GM19438 (cell line): Measurements from ENCODE around the gene ING2.
"Not testable (repeated sequence)": the region's sequence is repeated elsewhere in the genome, so short reads cannot be mapped to it uniquely, and the experiment has no call there.

Source experiments
- ATAC-seq: cut with Tn5 transposase; IDR thresholded peaks from one replicate; pipeline ENCODE4 v1.9.1; 2021; ENCODE audit warnings: low read depth; ENCODE audit not compliant: unreplicated experiment

ING2 gene

DNA sequence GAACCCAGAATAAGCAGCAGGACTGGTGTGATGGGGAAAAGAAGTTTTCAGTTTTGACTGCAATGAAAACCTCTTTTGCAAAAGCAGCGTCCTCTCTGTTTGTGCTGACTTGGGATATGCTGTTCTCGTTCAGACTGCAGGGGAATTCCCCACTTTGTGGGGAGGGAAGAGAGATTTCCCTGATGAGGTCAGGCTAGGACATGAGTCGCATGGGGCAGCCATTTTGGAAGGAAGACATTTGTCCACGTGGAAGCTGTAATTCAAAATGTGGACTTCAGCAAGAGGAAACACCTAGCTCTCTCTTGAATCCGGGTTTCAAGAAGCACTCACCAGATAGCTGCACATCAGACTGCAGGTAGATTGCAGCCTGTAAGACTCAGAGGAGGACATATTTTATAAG is 39.3 kb downstream of the ING2 start:
- ATAC-seq = no peak

DNA sequence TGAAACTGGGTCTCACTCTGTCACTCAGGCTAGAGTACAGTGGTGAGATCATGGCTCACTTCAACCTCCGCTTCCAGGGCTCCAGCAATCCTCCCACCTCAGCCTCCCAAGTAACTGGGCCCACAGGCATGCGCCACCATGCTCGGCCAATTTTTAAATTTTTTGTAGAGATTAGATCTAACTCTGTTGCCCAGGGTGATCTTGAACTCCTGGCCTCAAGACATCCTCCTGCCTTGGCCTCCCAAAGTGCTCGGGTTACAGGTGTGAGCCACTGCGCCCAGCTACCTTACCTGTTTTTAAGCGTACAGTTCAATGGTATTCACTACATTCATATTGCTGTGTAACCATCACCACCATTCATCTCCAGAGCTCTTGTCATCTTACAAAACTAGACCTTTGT is 41.5 kb downstream of the ING2 start:
- ATAC-seq = no peak

DNA sequence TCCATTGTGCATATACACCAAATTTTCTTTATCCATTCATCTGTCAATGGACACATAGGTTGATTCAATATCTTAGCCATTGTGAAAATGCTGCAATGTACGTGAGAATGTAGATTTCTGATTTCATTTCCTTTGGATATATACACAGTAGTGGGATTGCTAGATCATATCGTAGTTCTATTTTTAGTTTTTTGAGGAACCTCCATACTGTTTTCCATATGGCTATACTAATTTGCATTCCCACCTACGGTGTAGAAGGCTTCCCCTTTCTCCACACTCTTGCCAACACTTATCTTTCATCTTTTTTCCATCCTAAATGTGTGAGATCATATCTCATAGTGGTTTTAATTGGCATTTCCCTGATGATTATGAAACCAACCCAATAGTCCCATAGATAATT is 43.4 kb downstream of the ING2 start:
- ATAC-seq = no peak

- no peak for ATAC-seq
These were observed 45.7 kb downstream of the ING2 start for GRCh38 chr4:183550345-183551093.

DNA sequence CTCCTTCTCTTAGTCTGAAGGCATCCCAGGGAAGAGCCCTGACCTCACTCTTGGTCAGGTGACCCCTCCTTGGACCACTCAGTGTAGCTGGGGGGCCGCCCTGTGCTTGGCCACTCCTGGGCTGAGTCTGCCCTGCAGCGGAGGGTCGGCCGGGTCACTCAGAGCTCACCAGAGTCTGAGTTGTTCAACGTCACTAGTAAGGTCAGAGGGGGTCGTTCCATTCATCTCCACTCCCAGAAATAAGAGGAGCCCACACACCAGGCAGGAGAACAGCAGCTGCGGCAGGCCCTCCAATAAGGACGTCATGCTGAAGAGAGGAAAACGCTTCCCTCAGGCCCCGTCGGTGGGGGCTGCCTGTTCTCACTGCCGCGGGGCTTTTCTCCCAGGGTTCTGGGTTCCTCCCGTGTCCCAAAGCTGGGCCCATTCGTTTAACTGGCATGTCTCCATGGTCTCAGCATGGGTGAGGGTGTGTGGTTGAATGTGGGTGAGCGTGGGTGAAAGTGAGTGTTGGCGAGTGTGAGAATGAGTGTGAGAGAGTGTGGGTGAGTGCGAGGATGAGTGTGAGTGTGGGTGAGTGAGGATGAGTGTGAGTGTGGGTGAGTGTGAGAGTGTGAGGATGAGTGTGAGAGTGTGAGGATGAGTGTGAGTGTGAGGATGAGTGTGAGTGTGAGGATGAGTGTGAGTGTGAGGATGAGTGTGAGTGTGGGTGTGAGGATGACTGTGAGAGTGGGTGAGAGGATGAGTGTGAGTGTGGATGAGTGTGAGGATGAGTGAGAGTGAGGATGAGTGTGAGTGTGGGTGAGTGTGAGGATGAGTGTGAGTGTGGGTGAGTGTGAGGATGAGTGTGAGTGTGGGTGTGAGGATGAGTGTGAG is 47.7 kb downstream of the ING2 start:
- ATAC-seq = no peak

DNA sequence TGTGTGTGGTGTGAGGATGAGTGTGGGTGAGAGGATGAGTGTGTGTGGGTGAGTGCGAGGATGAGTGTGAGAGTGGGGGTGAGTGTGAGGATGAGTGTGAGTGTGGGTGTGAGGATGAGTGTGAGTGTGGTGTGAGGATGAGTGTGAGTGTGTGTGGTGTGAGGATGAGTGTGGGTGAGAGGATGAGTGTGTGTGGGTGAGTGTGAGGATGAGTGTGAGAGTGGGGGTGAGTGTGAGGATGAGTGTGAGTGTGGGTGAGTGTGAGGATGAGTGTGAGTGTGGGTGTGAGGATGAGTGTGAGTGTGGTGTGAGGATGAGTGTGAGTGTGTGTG is 48.3 kb downstream of the ING2 start:
- not testable (repeated sequence) for ATAC-seq

GRCh38 chr4:183553601-183554345 is 48.9 kb downstream of the ING2 start:
- no peak for ATAC-seq

GRCh38 chr4:183554346-183554686 is 49.5 kb downstream of the ING2 start:
- ATAC-seq = no peak

GRCh38 chr4:183554878-183555585 is 50.2 kb downstream of the ING2 start:
- no peak for ATAC-seq

DNA sequence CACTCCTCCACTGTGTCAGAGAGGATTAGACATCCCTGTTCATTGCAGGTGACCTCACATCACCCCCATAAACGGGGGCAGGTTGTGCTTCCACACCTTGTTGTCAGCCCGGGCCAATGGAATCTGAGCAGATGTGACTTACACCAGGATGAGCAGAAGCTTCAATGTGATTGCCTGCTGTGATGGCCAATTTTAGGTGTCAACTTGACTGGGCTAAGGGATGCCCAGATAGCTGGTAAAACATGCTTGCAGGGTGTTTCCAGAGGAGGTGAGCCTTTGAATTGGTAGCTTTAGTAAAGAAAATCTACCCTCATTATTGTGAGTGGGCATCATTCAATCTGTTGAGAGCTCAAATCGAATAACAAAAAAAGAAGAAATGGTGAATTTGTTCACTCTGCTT is 52.1 kb downstream of the ING2 start:
- ATAC-seq = no peak

GRCh38 chr4:183557611-183558010 is 52.8 kb downstream of the ING2 start:
- no peak for ATAC-seq

DNA sequence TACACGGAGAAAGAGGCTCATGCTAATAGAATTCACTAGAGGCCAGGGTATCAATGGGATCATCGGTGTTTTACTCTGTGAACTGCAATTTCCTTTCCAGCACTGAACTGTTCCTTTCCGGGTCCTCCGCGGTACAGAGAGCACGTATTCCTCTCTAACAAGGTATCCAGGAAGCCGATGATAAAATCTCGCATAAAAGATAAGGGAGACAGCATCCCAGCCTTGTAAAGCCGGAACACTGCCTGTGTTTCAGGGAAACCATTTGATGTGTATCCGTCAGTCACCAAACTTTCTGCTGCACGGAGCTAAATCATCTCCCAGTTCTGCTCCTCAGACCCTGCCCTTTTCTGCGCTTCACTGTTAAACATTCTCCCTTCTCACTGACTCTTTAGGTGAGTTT is 54.0 kb downstream of the ING2 start:
- no peak for ATAC-seq

- no peak for ATAC-seq
These were observed 57.0 kb downstream of the ING2 start for GRCh38 chr4:183561905-183562304.
